Amygdala (tissue), 56 donors: ENCODE measurements around the gene FSIP1.
A peak's percentile ranks its signal among the peaks of the same experiment; 100 is the strongest.

Source experiments
- DNase-seq, 56 donors: peaks; one replicate each; lab custom pipeline; 2025; lab: John Stamatoyannopoulos, UW

The FSIP1 gene

DNA sequence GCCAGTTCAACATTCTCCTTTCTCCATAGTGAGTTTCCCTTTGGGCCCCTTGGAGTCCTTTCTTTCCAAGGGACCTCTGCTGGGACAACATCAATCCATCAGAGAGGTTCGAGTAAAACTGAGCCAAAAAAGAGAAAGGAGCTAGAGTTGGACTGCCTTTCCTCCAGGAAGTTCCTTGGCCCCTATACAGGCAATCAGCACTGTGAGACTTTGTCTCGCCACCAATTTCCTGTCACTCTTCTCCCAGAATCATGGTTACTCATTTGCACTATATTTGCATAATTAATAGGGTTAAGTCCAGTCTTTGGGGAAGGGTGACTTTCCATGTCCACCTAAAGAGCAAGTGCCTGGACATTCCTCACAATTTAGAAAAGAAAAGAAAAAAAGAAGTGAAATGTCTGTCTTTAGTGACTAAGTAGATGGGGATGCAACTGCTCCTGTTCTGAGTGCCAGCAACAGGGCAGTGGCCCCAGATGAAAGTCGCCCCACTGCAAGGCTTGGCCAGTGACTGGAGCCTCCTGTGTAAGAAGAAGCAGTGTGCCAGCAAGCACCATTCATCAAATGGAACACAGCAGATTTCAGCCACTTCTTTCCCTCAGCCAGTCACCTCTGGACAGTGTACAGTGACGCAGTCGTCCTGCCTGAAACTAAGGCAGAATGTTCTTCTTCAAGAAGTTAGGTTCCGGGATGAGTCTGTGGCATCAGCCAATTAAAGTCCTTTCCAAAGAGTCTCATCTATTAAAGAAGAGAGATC is 91.6 kb downstream of the FSIP1 start:
- DNase-seq = peak in 11 of 56 donors; percentile 1 to 59 (median 13)

GRCh38 chr15:39687965-39688364 is 94.7 kb downstream of the FSIP1 start:
- DNase-seq = no peak

DNA sequence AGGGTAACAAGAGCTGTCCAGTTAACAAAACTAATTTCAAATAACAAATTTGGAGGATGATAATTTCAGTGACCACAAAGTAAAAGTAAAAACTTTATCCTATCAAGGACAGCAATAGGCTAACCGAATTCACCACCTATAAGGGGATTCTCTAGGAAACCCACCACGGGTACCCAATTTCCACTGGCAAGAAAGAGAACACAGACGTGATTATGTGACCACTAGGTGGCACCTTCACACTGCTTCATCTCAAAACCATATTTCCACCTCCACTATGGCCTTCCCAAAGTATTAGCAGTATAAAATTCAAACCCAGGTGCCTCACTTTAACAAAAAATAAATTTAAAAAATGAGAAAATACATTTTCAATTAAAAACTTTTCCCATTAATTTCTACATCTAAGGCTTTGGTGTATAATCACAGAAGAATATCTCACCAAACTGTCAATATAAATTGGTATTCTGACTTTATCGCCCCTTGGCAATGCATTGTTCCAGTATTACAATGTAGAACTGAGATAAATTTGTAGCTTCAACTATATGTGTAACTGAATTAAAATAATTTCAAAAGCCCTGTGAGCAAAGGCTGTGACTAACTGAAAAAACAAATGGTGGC is 96.5 kb downstream of the FSIP1 start:
- peak in 11 of 56 donors; percentile 1 to 69 (median 9) for DNase-seq

- no peak for DNase-seq
Measured at GRCh38 chr15:39685367-39685766, 97.3 kb downstream of the FSIP1 start.

GRCh38 chr15:39684233-39684632 is 98.4 kb downstream of the FSIP1 start:
- DNase-seq = no peak

GRCh38 chr15:39682366-39682765 is 100.3 kb downstream of the FSIP1 start:
- peak in 2 of 56 donors; percentile 1 to 2 for DNase-seq

DNA sequence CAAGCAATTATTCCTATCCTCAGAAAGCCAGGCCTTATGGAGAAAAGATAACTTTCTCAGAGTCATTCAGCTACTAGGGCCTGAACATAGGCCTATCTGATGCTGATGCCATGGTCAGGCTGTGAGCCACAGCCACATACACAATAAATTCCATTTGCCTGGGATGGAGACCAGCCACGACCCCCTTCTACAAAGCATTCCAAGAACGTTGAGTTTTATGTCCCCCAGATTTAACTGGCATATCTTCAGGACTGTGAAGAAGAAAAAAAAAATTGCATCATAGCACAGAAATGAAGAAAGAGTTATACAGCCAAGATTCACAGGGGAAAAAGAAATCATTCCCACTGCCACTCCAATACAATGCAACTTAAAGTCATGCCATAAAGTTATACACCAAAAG is 101.8 kb downstream of the FSIP1 start:
- DNase-seq = no peak

DNA sequence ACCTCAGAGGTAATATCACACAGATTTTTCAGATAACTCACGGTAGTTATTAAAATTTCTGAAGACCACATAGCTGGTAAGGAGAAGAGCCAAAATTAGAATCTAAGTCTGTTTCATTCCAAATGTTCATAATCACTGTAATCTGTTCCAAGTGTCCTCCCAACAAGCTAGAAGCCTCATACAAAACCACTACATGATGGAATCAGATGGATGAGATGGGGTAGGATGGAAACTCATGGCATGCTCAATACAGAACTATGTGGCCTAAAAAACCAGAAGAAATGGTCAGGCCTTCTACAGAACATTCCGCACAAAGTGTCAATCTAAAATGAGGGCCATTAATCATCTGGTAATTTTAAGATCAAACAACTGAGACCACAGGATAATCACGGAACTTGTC is 110.0 kb downstream of the FSIP1 start:
- DNase-seq = no peak

GRCh38 chr15:39672184-39672583 is 110.5 kb downstream of the FSIP1 start:
- DNase-seq = no peak

GRCh38 chr15:39670687-39671086 is 112.0 kb downstream of the FSIP1 start:
- DNase-seq = no peak

DNA sequence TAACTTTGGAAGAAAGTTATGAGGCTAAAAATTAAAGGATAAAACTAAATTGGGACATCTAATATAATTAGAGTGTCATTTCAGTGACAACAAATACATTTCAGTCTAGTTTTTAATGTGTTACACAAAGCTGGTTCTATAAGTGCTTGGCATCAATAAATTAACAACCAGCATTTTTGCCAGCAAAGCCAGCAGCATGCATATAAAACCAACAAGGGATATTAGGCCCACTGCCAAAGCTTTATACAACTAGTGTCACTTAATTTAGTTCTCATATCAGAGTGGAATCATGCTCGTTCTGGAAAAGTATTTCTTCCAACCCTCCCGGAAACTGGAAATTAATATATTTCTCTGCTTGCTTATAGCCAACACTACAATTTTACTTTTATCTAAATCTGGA is 113.0 kb downstream of the FSIP1 start:
- no peak for DNase-seq

- DNase-seq = no peak
Measured at GRCh38 chr15:39669241-39669640, 113.4 kb downstream of the FSIP1 start.

DNA sequence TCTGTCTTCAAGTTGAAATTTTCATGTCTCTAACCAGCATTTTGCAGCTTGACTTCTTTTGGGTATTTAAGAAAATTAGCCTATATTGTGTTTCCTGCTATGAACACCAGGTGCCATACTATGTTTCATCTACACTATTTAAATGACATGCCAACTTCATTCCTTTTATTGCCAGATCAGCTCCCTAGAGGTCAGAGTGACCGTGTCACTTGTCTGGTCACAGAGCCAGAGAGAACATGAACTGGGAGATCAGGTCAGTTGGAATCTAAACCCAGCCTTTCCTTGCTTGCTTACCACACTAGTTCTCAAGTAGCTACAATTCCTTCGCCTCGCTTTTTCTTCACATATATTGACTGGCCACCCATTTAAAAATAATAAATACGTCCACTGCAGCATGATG is 114.2 kb downstream of the FSIP1 start:
- DNase-seq = no peak

GRCh38 chr15:39667382-39668127 is 115.1 kb downstream of the FSIP1 start:
- DNase-seq = no peak

DNA sequence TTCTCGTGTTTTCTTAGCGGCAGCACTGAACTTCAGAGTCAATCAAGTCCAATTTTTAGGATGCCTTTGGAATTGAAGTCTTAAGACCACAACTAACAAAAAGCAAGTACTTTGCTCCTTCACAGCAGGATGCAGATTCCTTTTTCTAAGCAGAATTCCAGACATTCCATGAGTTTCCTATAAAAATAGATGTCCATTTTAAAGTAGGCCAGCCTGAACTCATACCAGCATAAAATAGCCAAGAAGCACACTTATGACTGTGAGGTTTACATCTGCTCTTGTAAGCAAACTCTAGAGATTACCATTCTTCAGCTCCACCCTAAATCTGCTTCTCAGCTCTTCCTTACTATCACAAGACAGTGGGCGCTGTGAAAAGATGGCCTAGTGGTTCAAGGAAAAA is 116.0 kb downstream of the FSIP1 start:
- DNase-seq = no peak

DNA sequence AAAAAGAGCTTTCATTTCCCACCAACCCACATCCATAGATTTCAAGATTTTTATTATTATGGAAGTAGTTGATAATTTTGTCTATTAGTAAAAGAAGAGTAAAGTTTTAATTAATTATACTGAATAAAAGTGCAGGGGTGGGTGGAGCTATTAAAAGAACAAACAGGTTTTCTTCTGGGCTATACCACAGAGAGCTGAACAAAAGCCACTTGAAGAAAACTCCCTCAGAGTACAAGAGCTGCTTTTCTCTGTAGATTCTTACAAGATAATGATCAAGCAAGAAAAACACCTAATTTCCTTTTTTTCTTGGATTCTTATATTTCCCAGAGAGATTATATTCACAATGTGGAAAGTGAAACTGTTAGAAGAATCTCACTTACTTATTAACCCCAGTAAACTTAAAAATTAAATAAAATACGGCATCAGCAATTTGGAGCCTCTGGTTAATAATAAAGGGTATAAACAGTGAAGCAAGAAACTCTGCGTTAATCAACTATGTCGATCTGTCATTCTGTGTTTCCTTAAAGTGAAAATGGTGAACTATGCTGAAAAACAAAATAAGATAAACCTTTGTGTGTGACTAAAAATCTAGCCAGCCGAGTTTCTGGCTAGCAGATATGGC is 116.9 kb downstream of the FSIP1 start:
- no peak for DNase-seq

DNA sequence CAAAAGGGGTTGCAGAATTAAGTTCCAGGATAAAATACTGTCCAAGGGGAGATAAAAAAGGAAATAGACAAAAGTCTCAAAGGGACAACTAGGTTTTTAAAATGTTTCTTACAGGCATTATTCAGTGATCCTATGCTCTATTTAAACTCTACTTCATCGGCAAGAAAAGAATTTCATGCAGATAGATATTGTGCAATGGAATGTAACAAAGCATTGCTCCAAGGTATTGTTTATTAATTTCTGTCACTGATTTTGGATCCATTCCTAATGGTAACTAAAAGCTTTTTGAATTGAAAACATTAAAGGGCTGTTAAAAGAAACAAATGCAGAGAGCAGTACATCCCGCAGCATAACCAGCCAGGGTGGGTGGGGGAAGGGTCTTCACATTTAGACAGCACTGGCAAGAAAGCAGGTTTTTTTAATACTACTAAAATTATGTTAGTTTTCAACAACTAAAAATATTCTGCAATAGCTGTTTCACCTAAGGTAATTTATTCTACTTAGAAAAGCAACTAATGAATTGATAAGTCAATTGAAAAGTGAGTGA is 118.9 kb downstream of the FSIP1 start:
- no peak for DNase-seq

- DNase-seq = no peak
Measured at GRCh38 chr15:39661776-39662175, 120.9 kb downstream of the FSIP1 start.

DNA sequence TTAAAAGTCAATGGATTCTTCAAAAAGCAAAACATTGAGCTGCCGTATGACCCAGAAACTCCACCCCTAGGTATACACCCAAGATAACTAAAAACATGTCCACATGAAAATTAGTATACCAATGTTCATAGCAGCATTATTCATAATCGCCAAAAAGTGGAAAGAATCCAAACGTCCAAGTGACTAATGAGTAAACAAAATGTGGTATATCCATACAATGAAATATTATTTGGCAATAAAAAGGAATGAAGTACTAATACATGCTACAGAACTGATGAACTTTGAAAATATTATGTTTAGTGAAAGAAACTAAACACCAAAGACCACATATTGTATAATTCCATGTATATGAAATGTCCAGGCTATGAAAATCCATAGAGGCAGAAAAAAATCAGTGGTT is 123.9 kb downstream of the FSIP1 start:
- no peak for DNase-seq

DNA sequence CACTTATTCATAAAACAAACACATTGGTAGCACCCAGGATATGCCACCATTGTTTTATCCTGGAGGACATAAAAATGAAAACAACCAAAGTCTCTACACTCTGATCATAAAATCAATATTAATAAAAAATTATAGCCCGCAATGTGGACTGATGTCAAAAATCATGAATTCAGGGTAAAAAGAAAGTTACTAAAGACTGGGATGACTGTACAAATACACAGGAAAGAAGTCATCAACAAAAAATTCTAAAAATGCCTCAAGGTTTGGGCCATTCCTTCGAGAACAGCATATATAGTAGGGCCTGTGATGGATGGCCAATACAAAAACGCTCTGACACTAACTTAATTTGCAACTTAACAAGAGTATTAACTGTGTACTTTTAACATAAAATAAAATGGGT is 125.0 kb downstream of the FSIP1 start:
- no peak for DNase-seq

DNA sequence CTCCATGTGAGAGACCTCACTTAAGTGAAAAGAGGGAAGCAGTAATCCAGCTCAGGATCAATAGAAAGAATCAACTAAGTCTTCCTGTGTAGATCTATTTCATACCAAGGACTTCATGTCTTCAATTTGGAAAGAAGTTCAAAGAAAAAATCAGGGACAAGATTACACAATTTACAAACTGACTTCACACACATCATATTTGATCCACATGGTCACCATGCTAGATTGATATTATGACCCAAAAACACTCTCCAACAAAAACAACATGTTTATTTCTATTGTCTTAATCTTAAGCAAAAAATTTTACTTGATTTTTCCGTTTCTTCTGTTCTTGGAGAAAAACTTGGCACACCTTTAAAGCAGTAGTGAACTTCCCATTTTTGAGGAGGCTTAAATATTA is 125.5 kb downstream of the FSIP1 start:
- no peak for DNase-seq
